SK-N-SH treated with all-trans-retinoic acid at 6 μM for 48 hours (cell line): ENCODE results near the gene ATXN10.
A peak's percentile ranks its signal among the peaks of the same experiment; 100 is the strongest.

Source experiments
- ATAC-seq: fragments of 200-7000 bp; cut with Tn5 transposase; 3 replicates; pipeline ENCODE4 v1.9.1; 2020; ENCODE audit warnings: mild to moderate bottlenecking, moderate library complexity
- ARNTL ChIP-seq: fragments of 450-650 bp; formaldehyde crosslinking; IDR thresholded peaks from 2 replicates; pipeline ENCODE4 v1.5.0; 2020; ENCODE audit warnings: low read depth, mild to moderate bottlenecking, moderate library complexity, borderline replicate concordance
- BACH2 ChIP-seq: fragments of 250-450 bp; sonication (Bioruptor Pico); IDR thresholded peaks from 2 replicates; pipeline ENCODE4 v1.9.0; 2021; ENCODE audit warnings: mild to moderate bottlenecking, borderline replicate concordance
- CREB5 ChIP-seq: fragments of 250-450 bp; sonication (Bioruptor Pico); IDR thresholded peaks from 2 replicates; pipeline ENCODE4 v1.5.1; 2020; ENCODE audit warnings: low read depth, mild to moderate bottlenecking, moderate library complexity
- CSDC2 ChIP-seq: fragments of 250-450 bp; sonication (Bioruptor Pico); IDR thresholded peaks from 2 replicates; pipeline ENCODE4 v1.5.0; 2020; ENCODE audit warnings: mild to moderate bottlenecking, moderate library complexity
- CSRNP3 ChIP-seq: fragments of 250-450 bp; sonication (Bioruptor Pico); IDR thresholded peaks from 2 replicates; pipeline ENCODE4 v1.5.1; 2021; ENCODE audit warnings: mild to moderate bottlenecking, moderate library complexity
- ESRRG ChIP-seq: fragments of 250-450 bp; sonication (Bioruptor Pico); IDR thresholded peaks from 2 replicates; pipeline ENCODE4 v1.6.1; 2021; ENCODE audit warnings: mild to moderate bottlenecking
- GLIS3 ChIP-seq: fragments of 250-450 bp; sonication (Bioruptor Pico); IDR thresholded peaks from 2 replicates; pipeline ENCODE4 v1.5.0; 2020; ENCODE audit warnings: mild to moderate bottlenecking, moderate library complexity
- OSR1 ChIP-seq: fragments of 250-450 bp; sonication (Bioruptor Pico); IDR thresholded peaks from 2 replicates; pipeline ENCODE4 v1.8.0; 2022; ENCODE audit warnings: moderate library complexity, mild to moderate bottlenecking, inconsistent platforms
- POU6F1 ChIP-seq: fragments of 250-450 bp; sonication (Bioruptor Pico); IDR thresholded peaks from 2 replicates; pipeline ENCODE4 v1.8.0; 2021; ENCODE audit warnings: low read depth, mild to moderate bottlenecking, moderate library complexity, borderline replicate concordance
- PPARA ChIP-seq: fragments of 250-450 bp; sonication (Bioruptor Pico); IDR thresholded peaks from 2 replicates; pipeline ENCODE4 v1.5.0; 2020; ENCODE audit warnings: mild to moderate bottlenecking, borderline replicate concordance
- RARB ChIP-seq: fragments of 250-450 bp; sonication (Bioruptor Pico); IDR thresholded peaks from 2 replicates; pipeline ENCODE4 v1.8.0; 2021; ENCODE audit warnings: mild to moderate bottlenecking, moderate library complexity
- SNAI2 ChIP-seq: fragments of 250-450 bp; sonication (Bioruptor Pico); IDR thresholded peaks from 2 replicates; pipeline ENCODE4 v1.5.0; 2020; ENCODE audit warnings: mild to moderate bottlenecking, moderate library complexity
- TCF4 ChIP-seq: fragments of 250-450 bp; sonication (Bioruptor Pico); IDR thresholded peaks from 2 replicates; pipeline ENCODE4 v1.8.0; 2021; ENCODE audit warnings: mild to moderate bottlenecking, moderate library complexity, borderline replicate concordance
- TOX ChIP-seq: fragments of 250-450 bp; sonication (Bioruptor Pico); IDR thresholded peaks from 2 replicates; pipeline ENCODE4 v1.8.0; 2021; ENCODE audit warnings: mild to moderate bottlenecking, moderate library complexity, borderline replicate concordance
- ZC3H10 ChIP-seq: fragments of 250-450 bp; sonication (Bioruptor Pico); IDR thresholded peaks from 2 replicates; pipeline ENCODE4 v1.5.1; 2021; ENCODE audit warnings: mild to moderate bottlenecking, moderate library complexity
- ZFP3 ChIP-seq: fragments of 250-450 bp; sonication (Bioruptor Pico); IDR thresholded peaks from 2 replicates; pipeline ENCODE4 v1.5.0; 2020; ENCODE audit warnings: mild to moderate bottlenecking, moderate library complexity
- ZFP30 ChIP-seq: fragments of 450-650 bp; formaldehyde crosslinking; IDR thresholded peaks from 2 replicates; pipeline ENCODE4 v1.5.0; 2022; ENCODE audit warnings: mild to moderate bottlenecking, moderate library complexity
- ZNF565 ChIP-seq: fragments of 450-650 bp; formaldehyde crosslinking; conservative IDR thresholded peaks from 2 replicates; pipeline ENCODE4 v1.5.0; 2020; ENCODE audit warnings: low read depth, mild to moderate bottlenecking, moderate library complexity
- ZNF8 ChIP-seq: fragments of 450-650 bp; formaldehyde crosslinking; IDR thresholded peaks from 2 replicates; pipeline ENCODE4 v1.5.0; 2020; ENCODE audit warnings: mild to moderate bottlenecking, moderate library complexity
- TF ChIP-seq, protein P1 (sequence below): fragments of 250-450 bp; sonication (Bioruptor Pico); IDR thresholded peaks from 2 replicates; pipeline ENCODE4 v1.5.0; 2020; ENCODE audit warnings: mild to moderate bottlenecking, moderate library complexity

ATXN10 gene

DNA sequence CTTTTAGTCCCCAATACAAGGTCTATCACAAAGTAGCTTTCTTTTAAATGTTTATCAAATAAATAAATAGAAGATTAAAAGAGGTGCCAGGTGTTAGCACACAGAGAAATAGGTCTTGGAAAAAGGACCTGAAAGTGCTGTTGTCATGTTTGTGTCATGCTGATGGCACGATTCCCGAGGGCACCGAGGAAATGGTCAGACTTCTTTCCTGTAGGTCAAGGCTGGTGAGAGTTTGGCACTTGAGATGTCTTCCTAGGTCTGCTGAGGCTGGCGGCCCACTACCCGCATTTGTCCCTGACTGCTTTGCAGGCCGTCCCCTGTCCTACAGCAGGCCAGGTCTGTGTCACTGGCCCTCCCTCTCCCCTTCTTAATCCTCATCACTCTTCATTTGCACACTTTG, 112.1 kb downstream of the ATXN10 start:
- TF ChIP-seq CSDC2 (CRISPR knock-in tag) (no peak), ZNF8 (CRISPR knock-in tag) (no peak), ZFP3 (CRISPR knock-in tag) (no peak), POU6F1 (CRISPR knock-in tag) (no peak), CSRNP3 (CRISPR knock-in tag) (no peak), OSR1 (CRISPR knock-in tag) (no peak), ESRRG (CRISPR knock-in tag) (no peak), RARB (no peak)
- TF ChIP-seq, protein P1, sequence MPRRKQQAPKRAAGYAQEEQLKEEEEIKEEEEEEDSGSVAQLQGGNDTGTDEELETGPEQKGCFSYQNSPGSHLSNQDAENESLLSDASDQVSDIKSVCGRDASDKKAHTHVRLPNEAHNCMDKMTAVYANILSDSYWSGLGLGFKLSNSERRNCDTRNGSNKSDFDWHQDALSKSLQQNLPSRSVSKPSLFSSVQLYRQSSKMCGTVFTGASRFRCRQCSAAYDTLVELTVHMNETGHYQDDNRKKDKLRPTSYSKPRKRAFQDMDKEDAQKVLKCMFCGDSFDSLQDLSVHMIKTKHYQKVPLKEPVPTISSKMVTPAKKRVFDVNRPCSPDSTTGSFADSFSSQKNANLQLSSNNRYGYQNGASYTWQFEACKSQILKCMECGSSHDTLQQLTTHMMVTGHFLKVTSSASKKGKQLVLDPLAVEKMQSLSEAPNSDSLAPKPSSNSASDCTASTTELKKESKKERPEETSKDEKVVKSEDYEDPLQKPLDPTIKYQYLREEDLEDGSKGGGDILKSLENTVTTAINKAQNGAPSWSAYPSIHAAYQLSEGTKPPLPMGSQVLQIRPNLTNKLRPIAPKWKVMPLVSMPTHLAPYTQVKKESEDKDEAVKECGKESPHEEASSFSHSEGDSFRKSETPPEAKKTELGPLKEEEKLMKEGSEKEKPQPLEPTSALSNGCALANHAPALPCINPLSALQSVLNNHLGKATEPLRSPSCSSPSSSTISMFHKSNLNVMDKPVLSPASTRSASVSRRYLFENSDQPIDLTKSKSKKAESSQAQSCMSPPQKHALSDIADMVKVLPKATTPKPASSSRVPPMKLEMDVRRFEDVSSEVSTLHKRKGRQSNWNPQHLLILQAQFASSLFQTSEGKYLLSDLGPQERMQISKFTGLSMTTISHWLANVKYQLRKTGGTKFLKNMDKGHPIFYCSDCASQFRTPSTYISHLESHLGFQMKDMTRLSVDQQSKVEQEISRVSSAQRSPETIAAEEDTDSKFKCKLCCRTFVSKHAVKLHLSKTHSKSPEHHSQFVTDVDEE (CRISPR knock-in tag): no peak
- ATAC-seq: no peak

GRCh38 chr22:45784357-45785277, 113.0 kb downstream of the ATXN10 start:
- peak; percentile 46 for ATAC-seq
- TF ChIP-seq ZFP30 (CRISPR knock-in tag): no peak
- TF ChIP-seq GLIS3 (CRISPR knock-in tag): no peak
- TF ChIP-seq BACH2 (CRISPR knock-in tag): no peak
- TF ChIP-seq POU6F1 (CRISPR knock-in tag): no peak
- TF ChIP-seq SNAI2: no peak
- TF ChIP-seq ZNF565 (CRISPR knock-in tag): no peak
- TF ChIP-seq TOX (CRISPR knock-in tag): no peak
- no peak for TF ChIP-seq ARNTL (CRISPR knock-in tag)
- no peak for TF ChIP-seq ZFP3 (CRISPR knock-in tag)
- TF ChIP-seq CSDC2 (CRISPR knock-in tag): no peak
- TF ChIP-seq TCF4 (CRISPR knock-in tag): no peak
- TF ChIP-seq ZC3H10 (CRISPR knock-in tag): no peak
- TF ChIP-seq CREB5 (CRISPR knock-in tag): no peak

GRCh38 chr22:45785458-45785857, 113.8 kb downstream of the ATXN10 start:
- ATAC-seq: peak; percentile 52; the same call in 2 of the 3 replicates

More at GRCh38 chr22:45785458-45785857, 113.8 kb downstream of the ATXN10 start:
- TF ChIP-seq RARB (no peak), BACH2 (CRISPR knock-in tag) (no peak), PPARA (CRISPR knock-in tag) (no peak), CREB5 (CRISPR knock-in tag) (no peak), ESRRG (CRISPR knock-in tag) (no peak), ZC3H10 (CRISPR knock-in tag) (no peak), POU6F1 (CRISPR knock-in tag) (no peak), CSRNP3 (CRISPR knock-in tag) (no peak), ZFP30 (CRISPR knock-in tag) (no peak)
